Right lobe of liver (tissue), 4 donors: ENCODE data around the gene ZDHHC14.

Source experiments
- POLR2A ChIP-seq: fragments of 450-650 bp; IDR thresholded peaks from one replicate; pipeline ENCODE4 v1.6.1; 2017; ENCODE audit warnings: antibody characterized with exemption, mild to moderate bottlenecking
- TF ChIP-seq, protein P1 (sequence below), 4 donors: fragments of 200-600 bp in 3 of 4; fragments of 450-650 bp in 1 of 4; IDR thresholded peaks; one replicate each; pipeline versions ENCODE4 v1.5.1 to v1.8.0; 2016 to 2022; ENCODE audit warnings: antibody characterized with exemption in 4 of 4, mild to moderate bottlenecking in 2 of 4
- donor health status: DM: no; HTN: no; CAD: no.
- donor health status: DM: no; HTN: no; CAD: no.
- donor health status: DM: no; HTN: yes; CAD: no.

DNA sequence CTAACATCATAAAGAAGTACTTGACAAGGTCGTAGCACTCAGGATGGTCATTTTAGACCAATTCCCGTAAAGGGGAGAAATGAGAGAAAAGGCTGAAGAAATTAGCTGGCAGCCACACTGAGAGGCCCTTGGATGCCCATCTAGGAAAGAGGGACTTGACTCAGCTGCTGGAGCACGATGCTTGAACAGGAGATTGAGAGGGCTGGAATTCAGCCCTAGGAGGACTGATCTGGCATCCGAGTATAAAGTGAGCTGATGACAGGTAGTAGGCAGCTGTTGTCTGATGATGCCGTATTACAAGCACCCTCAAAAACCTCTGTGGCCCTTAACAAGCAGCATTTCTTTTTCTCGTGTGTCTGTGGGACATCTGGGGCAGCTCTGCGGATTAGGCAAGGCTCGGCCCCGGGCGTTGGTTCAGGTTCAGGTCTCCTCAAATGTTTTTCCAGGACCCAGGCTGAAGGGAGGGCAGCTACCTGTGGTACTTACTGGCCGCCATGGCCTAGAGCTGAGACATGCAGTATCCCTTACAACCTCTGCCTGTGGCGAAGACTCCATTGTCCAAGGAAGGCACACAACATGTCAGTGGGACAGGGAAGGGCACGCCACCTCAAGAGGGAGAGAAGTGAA lies 222.4 kb downstream of the ZDHHC14 start:
- TF ChIP-seq, protein P1, sequence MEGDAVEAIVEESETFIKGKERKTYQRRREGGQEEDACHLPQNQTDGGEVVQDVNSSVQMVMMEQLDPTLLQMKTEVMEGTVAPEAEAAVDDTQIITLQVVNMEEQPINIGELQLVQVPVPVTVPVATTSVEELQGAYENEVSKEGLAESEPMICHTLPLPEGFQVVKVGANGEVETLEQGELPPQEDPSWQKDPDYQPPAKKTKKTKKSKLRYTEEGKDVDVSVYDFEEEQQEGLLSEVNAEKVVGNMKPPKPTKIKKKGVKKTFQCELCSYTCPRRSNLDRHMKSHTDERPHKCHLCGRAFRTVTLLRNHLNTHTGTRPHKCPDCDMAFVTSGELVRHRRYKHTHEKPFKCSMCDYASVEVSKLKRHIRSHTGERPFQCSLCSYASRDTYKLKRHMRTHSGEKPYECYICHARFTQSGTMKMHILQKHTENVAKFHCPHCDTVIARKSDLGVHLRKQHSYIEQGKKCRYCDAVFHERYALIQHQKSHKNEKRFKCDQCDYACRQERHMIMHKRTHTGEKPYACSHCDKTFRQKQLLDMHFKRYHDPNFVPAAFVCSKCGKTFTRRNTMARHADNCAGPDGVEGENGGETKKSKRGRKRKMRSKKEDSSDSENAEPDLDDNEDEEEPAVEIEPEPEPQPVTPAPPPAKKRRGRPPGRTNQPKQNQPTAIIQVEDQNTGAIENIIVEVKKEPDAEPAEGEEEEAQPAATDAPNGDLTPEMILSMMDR (IDR thresholded peaks at IDR 0.05): no peak
- no peak for TF ChIP-seq POLR2A
